RPMI7951 (cell line): ENCODE results near the gene PLD1. TPM values are rescaled to one million over a fixed set of nuclear protein-coding genes. Genes with fewer than 3 reads are reported as not detected.
"Not testable (repeated sequence)": the region's sequence is repeated elsewhere in the genome, so short reads cannot be mapped to it uniquely, and the experiment has no call there.

Source experiments
- DNase-seq: peaks from one replicate; pipeline ENCODE4 v3.0.0-alpha.2; 2012; ENCODE audit warnings: low read depth
- total RNA-seq: library from RNA; depleted of rRNA; stranded (reverse); fragments of >200 nt; shearing (Covaris generic); gene quantifications from 2 replicates; pipeline ENCODE4 v1.2.3, GENCODE V29; 2014

Gene PLD1
- total RNA-seq, 1 experiment from 2014 or later: 10.9 TPM

GRCh38 chr3:171671709-171672108 lies 138.6 kb downstream of the PLD1 start:
- no peak for DNase-seq

- no peak for DNase-seq
Measured at GRCh38 chr3:171666516-171666915, 143.8 kb downstream of the PLD1 start.

- no peak for DNase-seq
Measured at GRCh38 chr3:171663805-171664204, 146.5 kb downstream of the PLD1 start.

- no peak for DNase-seq
Measured at GRCh38 chr3:171661484-171661883, 148.8 kb downstream of the PLD1 start.

- no peak for DNase-seq
Measured at GRCh38 chr3:171660188-171660587, 150.1 kb downstream of the PLD1 start.

- no peak for DNase-seq
Measured at GRCh38 chr3:171658841-171659240, 151.4 kb downstream of the PLD1 start.

GRCh38 chr3:171654809-171655208 lies 155.5 kb downstream of the PLD1 start:
- DNase-seq: peak; percentile 75

- no peak for DNase-seq
Measured at GRCh38 chr3:171654326-171654725, 156.0 kb downstream of the PLD1 start.

GRCh38 chr3:171653701-171654100 lies 156.6 kb downstream of the PLD1 start:
- DNase-seq: no peak

GRCh38 chr3:171652932-171653331 lies 157.4 kb downstream of the PLD1 start:
- DNase-seq: no peak

GRCh38 chr3:171649911-171650592 lies 160.2 kb downstream of the PLD1 start:
- DNase-seq: no peak

GRCh38 chr3:171649267-171649666 lies 161.0 kb downstream of the PLD1 start:
- DNase-seq: no peak

GRCh38 chr3:171648069-171648468 lies 162.2 kb downstream of the PLD1 start:
- DNase-seq: no peak

GRCh38 chr3:171646357-171647133 lies 163.7 kb downstream of the PLD1 start:
- DNase-seq: peak; percentile 59

- DNase-seq: no peak
Measured at GRCh38 chr3:171644681-171645080, 165.6 kb downstream of the PLD1 start.

GRCh38 chr3:171643681-171644080 lies 166.6 kb downstream of the PLD1 start:
- no peak for DNase-seq

GRCh38 chr3:171643033-171643432 lies 167.2 kb downstream of the PLD1 start:
- DNase-seq: no peak

GRCh38 chr3:171640520-171641412 lies 169.5 kb downstream of the PLD1 start:
- peak; percentile 57 for DNase-seq

GRCh38 chr3:171636666-171637065 lies 173.6 kb downstream of the PLD1 start:
- DNase-seq: no peak

- no peak for DNase-seq
Measured at GRCh38 chr3:171632766-171633165, 177.5 kb downstream of the PLD1 start.

GRCh38 chr3:171626799-171627198 lies 183.5 kb downstream of the PLD1 start:
- DNase-seq: not testable (repeated sequence)

- no peak for DNase-seq
Measured at GRCh38 chr3:171622126-171622525, 188.2 kb downstream of the PLD1 start.
